Measurements from ENCODE around the gene SLC17A1. TPM values are rescaled to one million over a fixed set of nuclear protein-coding genes. Genes with fewer than 3 reads are reported as not detected.

Gene SLC17A1
- total and polyA plus RNA-seq, 10 of the 15 experiments (the other 5 are each of a cell fraction or from before 2014, with no cell fraction given) = not detected

GRCh38 chr6:25754535-25754934 lies 77.3 kb downstream of the SLC17A1 start, which contains the start of gene SLC17A4:
TSS of gene SLC17A4 (plus strand) at chr6:25754742. CDS start at chr6:25761963, 7,221 bp downstream.
- Histone ChIP-seq H3K27ac (ENCODE audit: control insufficient read depth, insufficient read depth) (no peak within 1 kb of the TSS), H3K4me2 (ENCODE audit: control insufficient read depth, insufficient read depth) (no peak within 1 kb of the TSS), H3K27me3 (replicated peaks in 1 of 2; ENCODE audit: control insufficient read depth in 2 of 2, insufficient read depth in 2 of 2, low read length in 1 of 2) (no peaks in the 10 kb centered on the region; a peak in 2 of 4 replicates), H3K79me2 (ENCODE audit: control insufficient read depth, insufficient read depth, low read length) (no peaks in the 10 kb centered on the region), H3K4me1 (ENCODE audit: control insufficient read depth, insufficient read depth, low read length) (no peaks in the 10 kb centered on the region), H2AFZ (ENCODE audit: control insufficient read depth, low read depth, low read length) (no peak within 1 kb of the TSS), H4K20me1 (ENCODE audit: control insufficient read depth, insufficient read depth) (no peaks in the 10 kb centered on the region), H3K9me3 (replicated peaks; ENCODE audit: control insufficient read depth, insufficient read depth, low read length) (no peaks in the 10 kb centered on the region), H3K9ac (ENCODE audit: control insufficient read depth, insufficient read depth, low read length) (no peak within 1 kb of the TSS), H3K4me3 (no peak within 1 kb of the TSS), H3K36me3 (ENCODE audit: control insufficient read depth in 2 of 2, insufficient read depth in 2 of 2, low read length in 1 of 2) (no peaks in the 10 kb centered on the region)
- ChIA-PET RAD21 (ENCODE audit: unreplicated experiment) (no interaction called here), POLR2A (no interaction called here), CTCF (interaction anchor here (1.0 to 1.4 kb wide), 2 partner anchors 34 to 35 kb away, joined by 3 to 5 read pairs; no protein-coding TSS in a partner anchor), SMC1A (ENCODE audit: uncharacterized antibody, unreplicated experiment) (interaction anchor here (1.0 to 1.4 kb wide), 2 partner anchors 11 to 235 kb away, joined by 3 read pairs; no protein-coding TSS in a partner anchor)
- no TSS peak for BruUV-seq (replicated peaks)
- TF ChIP-seq CEBPB (IDR thresholded peaks at IDR 0.05; ENCODE audit: borderline replicate concordance in 1 of 2, low read depth in 2 of 2, low read length in 2 of 2) (no peak), ATF2 (IDR thresholded peaks at IDR 0.05; ENCODE audit: low read length) (no peak), HDAC6 (IDR thresholded peaks at IDR 0.05; ENCODE audit: unreplicated experiment) (no peak)
- in situ Hi-C loops (cut with MboI) (no loop called here), intact Hi-C loops (cut with micrococcal nuclease; ENCODE audit: unreplicated experiment) (no loop called here)
- ATAC-seq (no peak), FAIRE-seq (no peak), DNase-seq (ENCODE audit: low read depth, low spot score) (no peak)

GRCh38 chr6:25753079-25753478 lies 78.8 kb downstream of the SLC17A1 start:
- Histone ChIP-seq H3K36me3 (ENCODE audit: control insufficient read depth in 2 of 2, insufficient read depth in 2 of 2, low read length in 1 of 2) (no peaks in the 10 kb centered on the region), H4K20me1 (ENCODE audit: control insufficient read depth, insufficient read depth) (no peaks in the 10 kb centered on the region), H3K4me2 (ENCODE audit: control insufficient read depth, insufficient read depth) (no peak overlapping the region), H3K27me3 (replicated peaks in 1 of 2; ENCODE audit: control insufficient read depth in 2 of 2, insufficient read depth in 2 of 2, low read length in 1 of 2) (no peaks in the 10 kb centered on the region; a peak in 1 of 4 replicates), H3K9me3 (replicated peaks; ENCODE audit: control insufficient read depth, insufficient read depth, low read length) (no peaks in the 10 kb centered on the region), H2AFZ (ENCODE audit: control insufficient read depth, low read depth, low read length) (no peak overlapping the region), H3K9ac (ENCODE audit: control insufficient read depth, insufficient read depth, low read length) (no peak overlapping the region), H3K79me2 (ENCODE audit: control insufficient read depth, insufficient read depth, low read length) (no peaks in the 10 kb centered on the region), H3K4me3 (no peak overlapping the region), H3K27ac (ENCODE audit: control insufficient read depth, insufficient read depth) (no peak overlapping the region), H3K4me1 (ENCODE audit: control insufficient read depth, insufficient read depth, low read length) (no peaks in the 10 kb centered on the region)
- CTCF ChIA-PET = no interaction called here
- SMC1A ChIA-PET (ENCODE audit: uncharacterized antibody, unreplicated experiment) = no interaction called here
- POLR2A ChIA-PET = no interaction called here
- ATAC-seq (no peak), FAIRE-seq (no peak), DNase-seq (ENCODE audit: low read depth, low spot score) (no peak)
- no TSS peak for BruUV-seq (replicated peaks)
- intact Hi-C loops (cut with micrococcal nuclease; ENCODE audit: unreplicated experiment) (no loop called here), in situ Hi-C loops (cut with MboI) (no loop called here)
- RAD21 ChIA-PET (ENCODE audit: unreplicated experiment) = no interaction called here
- TF ChIP-seq WRNIP1 (IDR thresholded peaks at IDR 0.05; ENCODE audit: borderline replicate concordance, low read depth, low read length) = no peak
- no peak for TF ChIP-seq CBX3 (IDR thresholded peaks at IDR 0.05; ENCODE audit: borderline replicate concordance, low read depth)
- no peak for TF ChIP-seq YY1 (IDR thresholded peaks at IDR 0.05; ENCODE audit: low read depth, low read length)
- TF ChIP-seq SRF (IDR thresholded peaks at IDR 0.05; ENCODE audit: low read depth in 2 of 2, low read length in 2 of 2) = no peak
- TF ChIP-seq FOXM1 (IDR thresholded peaks at IDR 0.05; ENCODE audit: low read depth, low read length) = no peak
- TF ChIP-seq ZNF687 (IDR thresholded peaks at IDR 0.05) = no peak
- TF ChIP-seq ASH2L (IDR thresholded peaks at IDR 0.05; ENCODE audit: borderline replicate concordance, low read depth) = no peak
- TF ChIP-seq GABPA (IDR thresholded peaks at IDR 0.05; ENCODE audit: low read depth) = no peak

Data from GM12878 (cell line).